ENCODE measurements around the gene XCR1. TPM values are rescaled to one million over a fixed set of nuclear protein-coding genes. Genes with fewer than 3 reads are reported as not detected.

XCR1 gene
- total and polyA plus RNA-seq, 2 of the 8 experiments (the other 6 are each of a cell fraction or from before 2014, with no cell fraction given): 0.53 TPM; not detected in 1

GRCh38 chr3:46058981-46059380 is 31.7 kb upstream of the XCR1 start:
- no peak for FAIRE-seq
- TF ChIP-seq EZH2 (IDR thresholded peaks at IDR 0.05; ENCODE audit: low read depth, low read length, severe bottlenecking) (no peak), KDM4A (IDR thresholded peaks at IDR 0.05; ENCODE audit: low read depth, low read length, severe bottlenecking) (no peak)

More at GRCh38 chr3:46058981-46059380, 31.7 kb upstream of the XCR1 start:
- Histone ChIP-seq H3K27ac (ENCODE audit: low read depth, low read length) (no peak overlapping the region), H2BK20ac (ENCODE audit: low read length) (no peak overlapping the region), H3K18ac (ENCODE audit: extremely low read depth, low read length) (no peak overlapping the region), H2BK120ac (replicated peaks; ENCODE audit: low read depth, low read length) (no peak overlapping the region), H3K23ac (ENCODE audit: insufficient read length) (no peak overlapping the region), H3K4me3 (ENCODE audit: extremely low read depth in 1 of 4, insufficient read depth in 2 of 4, low read depth in 3 of 4, low read length in 4 of 4) (no peak overlapping the region), H3K4ac (replicated peaks; ENCODE audit: insufficient read length, low read depth, low read length) (no peak overlapping the region), H4K20me1 (replicated peaks in 1 of 2; ENCODE audit: control insufficient read depth in 1 of 2, insufficient read depth in 2 of 2, low read length in 2 of 2) (no peaks in the 10 kb centered on the region), H3K9me3 (ENCODE audit: insufficient read depth in 2 of 2, low read depth in 1 of 2, low read length in 1 of 2) (no peaks in the 10 kb centered on the region), H3K9ac (replicated peaks in 1 of 4; ENCODE audit: extremely low read depth in 1 of 4, low read depth in 3 of 4, low read length in 3 of 4) (no peak overlapping the region), H4K91ac (replicated peaks; ENCODE audit: insufficient read length, low read length) (no peak overlapping the region), H3K4me2 (ENCODE audit: insufficient read depth in 1 of 2, low read depth in 2 of 2, low read length in 2 of 2) (no peak overlapping the region), H2BK12ac (ENCODE audit: low read depth, low read length) (no peak overlapping the region), H3K27me3 (replicated peaks in 1 of 4; ENCODE audit: control insufficient read depth in 3 of 4, extremely low read depth in 1 of 4, insufficient read depth in 3 of 4, low read length in 3 of 4) (no peaks in the 10 kb centered on the region), H2BK15ac (ENCODE audit: low read length) (no peak overlapping the region), H3K23me2 (ENCODE audit: low read depth, low read length) (no peaks in the 10 kb centered on the region), H3K79me1 (ENCODE audit: low read depth, low read length) (no peaks in the 10 kb centered on the region), H2BK5ac (ENCODE audit: low read depth, low read length) (no peak overlapping the region), H3K36me3 (ENCODE audit: control insufficient read depth in 2 of 4, insufficient read depth in 4 of 4, low read length in 3 of 4) (no peaks in the 10 kb centered on the region), H3K14ac (ENCODE audit: insufficient read length) (no peak overlapping the region), H3K4me1 (replicated peaks in 1 of 4; ENCODE audit: control insufficient read depth in 3 of 4, insufficient read depth in 4 of 4, low read length in 3 of 4) (no peaks in the 10 kb centered on the region), H4K5ac (ENCODE audit: insufficient read length, low read depth, low read length) (no peak overlapping the region), H3K79me2 (ENCODE audit: control insufficient read depth in 1 of 2, insufficient read depth in 2 of 2, low read length in 2 of 2) (no peaks in the 10 kb centered on the region), H2AFZ (ENCODE audit: low read length) (no peak overlapping the region), H2AK5ac (ENCODE audit: low read depth, low read length) (no peak overlapping the region), H4K8ac (ENCODE audit: extremely low read depth, insufficient read depth, low read length) (no peak overlapping the region), H3K56ac (replicated peaks; ENCODE audit: insufficient read length, low read depth, low read length) (no peak overlapping the region)
- no peak for DNase-seq (ENCODE audit: low read depth in 1 of 2, low spot score in 2 of 2)
- CTCF ChIA-PET (ENCODE audit: partially characterized antibody): no interaction called here
- POLR2A ChIA-PET (ENCODE audit: partially characterized antibody): no interaction called here
- WGBS, 2 experiments (ENCODE audit: extremely low coverage in 1 of 2, insufficient coverage in 1 of 2, insufficient read length in 1 of 2, insufficient replicate concordance in 2 of 2, low coverage in 1 of 2, low lambda C conversion rate in 2 of 2, missing lambda C conversion rate in 1 of 2): 94% methylated on average over 1 of the region's 1 CpG; no CpG with 5 or more reads in 1 of the 2 experiments

Measured in H1 (cell line).